KMS-11 (cell line): Measurements from ENCODE around the gene PRR30.
"Not testable (repeated sequence)": the region's sequence is repeated elsewhere in the genome, so short reads cannot be mapped to it uniquely, and the experiment has no call there.

Experiments used
- H2AFZ ChIP-seq: fragments of 200-600 bp; sonication (generic); 2 replicates; pipeline ENCODE4 v1.6.1; 2016; ENCODE audit warnings: antibody characterized with exemption, mixed run types, low read depth
- H3K27ac ChIP-seq: fragments of 200-600 bp; sonication (generic); 2 replicates; pipeline ENCODE4 v1.6.1; 2016; ENCODE audit warnings: mild to moderate bottlenecking, mixed run types
- H3K27me3 ChIP-seq: fragments of 200-600 bp; sonication (generic); 2 replicates; pipeline ENCODE4 v1.6.1; 2017; ENCODE audit warnings: mild to moderate bottlenecking, low read depth, mixed run types, moderate library complexity; ENCODE audit not compliant: insufficient read depth
- H3K36me3 ChIP-seq: fragments of 200-600 bp; sonication (generic); 2 replicates; pipeline ENCODE4 v1.6.1; 2017; ENCODE audit warnings: mild to moderate bottlenecking, mixed run types; ENCODE audit not compliant: insufficient read depth
- H3K4me1 ChIP-seq: fragments of 200-600 bp; sonication (generic); 2 replicates; pipeline ENCODE4 v1.6.1; 2016; ENCODE audit warnings: mild to moderate bottlenecking, low read depth, mixed run types; ENCODE audit not compliant: poor library complexity, severe bottlenecking
- H3K4me2 ChIP-seq: fragments of 200-600 bp; sonication (generic); 2 replicates; pipeline ENCODE4 v1.7.0; 2016; ENCODE audit warnings: mild to moderate bottlenecking, mixed run types
- H3K4me3 ChIP-seq: fragments of 200-600 bp; sonication (generic); IDR thresholded peaks from 2 replicates; pipeline ENCODE4 v1.6.1; 2017; ENCODE audit warnings: low read depth, low read length, mixed read lengths; ENCODE audit not compliant: insufficient read depth
- H3K79me2 ChIP-seq: fragments of 200-600 bp; sonication (generic); 2 replicates; pipeline ENCODE4 v1.6.1; 2016; ENCODE audit warnings: low read depth, mixed run types; ENCODE audit not compliant: insufficient read depth
- H3K9ac ChIP-seq: fragments of 200-600 bp; sonication (generic); 2 replicates; pipeline ENCODE4 v1.6.1; 2016; ENCODE audit warnings: mild to moderate bottlenecking, mixed run types
- H4K20me1 ChIP-seq: fragments of 200-600 bp; sonication (generic); 2 replicates; pipeline ENCODE4 v1.6.1; 2016; ENCODE audit warnings: mild to moderate bottlenecking, mixed run types; ENCODE audit not compliant: insufficient read depth
- CTCF ChIP-seq: fragments of 200-600 bp; sonication (generic); conservative IDR thresholded peaks from 2 replicates; pipeline ENCODE4 v1.6.1; 2017; ENCODE audit warnings: low read depth, mild to moderate bottlenecking, antibody characterized with exemption, low read length, moderate library complexity, mixed read lengths

PRR30 gene

GRCh38 chr2:27182346-27182745, 43.1 kb upstream of the PRR30 start:
- Histone ChIP-seq H2AFZ (no peak overlapping the region), H3K4me1 (peaks cover 36% of the 10 kb centered on the region), H4K20me1 (no peaks in the 10 kb centered on the region), H3K9ac (no peak overlapping the region), H3K36me3 (no peaks in the 10 kb centered on the region), H3K79me2 (no peaks in the 10 kb centered on the region), H3K27me3 (no peaks in the 10 kb centered on the region), H3K27ac (no peak overlapping the region), H3K4me3 (no peak overlapping the region), H3K4me2 (no peak overlapping the region)
- no peak for TF ChIP-seq CTCF

- Histone ChIP-seq H3K79me2 (no peaks in the 10 kb centered on the region), H3K27me3 (no peaks in the 10 kb centered on the region), H3K4me3 (no peak overlapping the region), H3K4me2 (0 out of 2 replicates have a peak overlapping the region, but pooled peaks have one; percentile 21), H3K9ac (no peak overlapping the region), H4K20me1 (no peaks in the 10 kb centered on the region), H3K27ac (no peak overlapping the region), H3K36me3 (no peaks in the 10 kb centered on the region), H3K4me1 (peaks cover 27% of the 10 kb centered on the region), H2AFZ (no peak overlapping the region)
- TF ChIP-seq CTCF, result no peak
Observed at GRCh38 chr2:27179344-27180000, 40.3 kb upstream of the PRR30 start.

- Histone ChIP-seq H2AFZ (no peak overlapping the region), H3K4me2 (no peak overlapping the region), H3K79me2 (no peaks in the 10 kb centered on the region), H3K36me3 (no peaks in the 10 kb centered on the region), H4K20me1 (no peaks in the 10 kb centered on the region), H3K27ac (no peak overlapping the region), H3K4me3 (no peak overlapping the region), H3K4me1 (peaks cover 33% of the 10 kb centered on the region), H3K9ac (no peak overlapping the region), H3K27me3 (no peaks in the 10 kb centered on the region)
- TF ChIP-seq CTCF, result no peak
Observed at GRCh38 chr2:27178469-27178868, 39.3 kb upstream of the PRR30 start.

GRCh38 chr2:27177441-27178351, 38.5 kb upstream of the PRR30 start:
- peaks cover 33% of the 10 kb centered on the region for H3K4me1 ChIP-seq
- H3K79me2 ChIP-seq, result no peaks in the 10 kb centered on the region
- no peak overlapping the region for H3K4me2 ChIP-seq
- TF ChIP-seq CTCF, result no peak
- no peaks in the 10 kb centered on the region for H3K36me3 ChIP-seq
- no peak overlapping the region for H3K4me3 ChIP-seq
- no peak overlapping the region for H3K27ac ChIP-seq
- H4K20me1 ChIP-seq, result no peaks in the 10 kb centered on the region
- no peaks in the 10 kb centered on the region for H3K27me3 ChIP-seq
- no peak overlapping the region for H3K9ac ChIP-seq
- no peak overlapping the region for H2AFZ ChIP-seq

- not testable (repeated sequence) for H3K27me3 ChIP-seq, H3K4me2 ChIP-seq, H3K4me3 ChIP-seq, H4K20me1 ChIP-seq, H3K79me2 ChIP-seq, H3K36me3 ChIP-seq, H3K9ac ChIP-seq, H2AFZ ChIP-seq, H3K27ac ChIP-seq
- peaks cover 33% of the 10 kb centered on the region for H3K4me1 ChIP-seq
Observed at GRCh38 chr2:27175781-27176180, 36.6 kb upstream of the PRR30 start.
